HEK293 (cell line): ENCODE results near the gene GDPD5.

Experiments
- CTCF ChIA-PET: fragments of 350-600 bp; formaldehyde crosslinking; extraction: SDS; loops from one replicate; lab custom pipeline; 2021; ENCODE audit warnings: antibody characterized with exemption; lab: Yijun Ruan, JAX
- POLR2A ChIA-PET: fragments of 300-600 bp; formaldehyde crosslinking; extraction: SDS; loops from one replicate; lab custom pipeline; 2020; ENCODE audit warnings: antibody characterized with exemption, inconsistent platforms; lab: Yijun Ruan, JAX
- H3K27ac ChIP-seq: fragments of 200-500 bp; sonication (Bioruptor generic); 2 replicates; pipeline ENCODE4 v1.5.1; 2014; ENCODE audit warnings: low read depth, low read length, control low read depth, inconsistent platforms; ENCODE audit errors: extremely low read depth
- H3K36me3 ChIP-seq, 2 experiments: fragments of 200-500 bp in 1 of 2; sonication (Bioruptor generic) in 1 of 2; 1 replicate in 1 of 2; 2 replicates in 1 of 2; pipeline ENCODE4 v1.5.1; 2014 to 2017; ENCODE audit warnings: inconsistent platforms in 2 of 2, low read length in 2 of 2; ENCODE audit not compliant: control insufficient read depth in 2 of 2, insufficient read depth in 1 of 2
- H3K4me1 ChIP-seq: fragments of 200-500 bp; sonication (Bioruptor generic); 2 replicates; pipeline ENCODE4 v1.5.1; 2014; ENCODE audit warnings: mild to moderate bottlenecking, low read length, inconsistent platforms; ENCODE audit not compliant: control insufficient read depth, insufficient read depth
- H3K4me3 ChIP-seq: 2 replicates; pipeline ENCODE4 v1.5.1; 2011; ENCODE audit warnings: low read depth, mild to moderate bottlenecking, control low read depth, low read length, moderate library complexity
- H3K9me3 ChIP-seq: fragments of 200-500 bp; sonication (Bioruptor generic); 2 replicates; pipeline ENCODE4 v1.5.1; 2014; ENCODE audit warnings: low read depth, low read length, inconsistent platforms; ENCODE audit not compliant: control insufficient read depth, insufficient read depth
- TRIM28 ChIP-seq: IDR thresholded peaks from 2 replicates; pipeline ENCODE4 v1.6.1; 2011; ENCODE audit warnings: low read length, control low read depth, borderline replicate concordance
- ZNF133 ChIP-seq: fragments of 450-650 bp; formaldehyde crosslinking; IDR thresholded peaks from 2 replicates; pipeline ENCODE4 v1.5.1; 2016; ENCODE audit warnings: missing biosample characterization, missing genetic modification characterization
- ZNF341 ChIP-seq: fragments of 450-650 bp; formaldehyde crosslinking; IDR thresholded peaks from 2 replicates; pipeline ENCODE4; 2016; ENCODE audit warnings: low read depth, missing biosample characterization, missing genetic modification characterization
- ZNF585B ChIP-seq: fragments of 450-650 bp; formaldehyde crosslinking; IDR thresholded peaks from 2 replicates; pipeline ENCODE4 v1.5.1; 2016; ENCODE audit warnings: missing biosample characterization, missing genetic modification characterization
- ZNF600 ChIP-seq: fragments of 450-650 bp; formaldehyde crosslinking; IDR thresholded peaks from 2 replicates; pipeline ENCODE4 v1.5.1; 2016; ENCODE audit warnings: missing biosample characterization, missing genetic modification characterization
- ZNF610 ChIP-seq: fragments of 450-650 bp; formaldehyde crosslinking; IDR thresholded peaks from 2 replicates; pipeline ENCODE4 v1.5.1; 2016; ENCODE audit warnings: missing biosample characterization, missing genetic modification characterization, borderline replicate concordance
- ZNF629 ChIP-seq: fragments of 450-650 bp; formaldehyde crosslinking; IDR thresholded peaks from 2 replicates; pipeline ENCODE4 v1.5.1; 2017; ENCODE audit warnings: missing biosample characterization, missing genetic modification characterization
- ZNF654 ChIP-seq: fragments of 450-650 bp; formaldehyde crosslinking; IDR thresholded peaks from 2 replicates; pipeline ENCODE4 v1.5.1; 2016; ENCODE audit warnings: low read depth, missing biosample characterization, missing genetic modification characterization
- ZSCAN16 ChIP-seq: fragments of 450-650 bp; formaldehyde crosslinking; IDR thresholded peaks from 2 replicates; pipeline ENCODE4 v1.5.1; 2016; ENCODE audit warnings: missing biosample characterization, missing genetic modification characterization
- ZSCAN23 ChIP-seq: fragments of 450-650 bp; formaldehyde crosslinking; IDR thresholded peaks from 2 replicates; pipeline ENCODE4 v1.5.1; 2016; ENCODE audit warnings: missing biosample characterization, missing genetic modification characterization
- TF ChIP-seq, protein P1 (sequence below): fragments of 450-650 bp; formaldehyde crosslinking; IDR thresholded peaks from 2 replicates; pipeline ENCODE4 v1.5.1; 2016; ENCODE audit warnings: missing biosample characterization, missing genetic modification characterization, borderline replicate concordance
- TF ChIP-seq, protein P2 (sequence below): fragments of 450-650 bp; IDR thresholded peaks from 2 replicates; pipeline ENCODE4 v1.5.1; 2018; ENCODE audit warnings: missing biosample characterization, mild to moderate bottlenecking, missing genetic modification characterization
- TF ChIP-seq, protein P3 (sequence below): fragments of 450-650 bp; formaldehyde crosslinking; IDR thresholded peaks from 2 replicates; pipeline ENCODE4 v1.5.1; 2016; ENCODE audit warnings: missing biosample characterization, missing genetic modification characterization

Gene GDPD5

DNA sequence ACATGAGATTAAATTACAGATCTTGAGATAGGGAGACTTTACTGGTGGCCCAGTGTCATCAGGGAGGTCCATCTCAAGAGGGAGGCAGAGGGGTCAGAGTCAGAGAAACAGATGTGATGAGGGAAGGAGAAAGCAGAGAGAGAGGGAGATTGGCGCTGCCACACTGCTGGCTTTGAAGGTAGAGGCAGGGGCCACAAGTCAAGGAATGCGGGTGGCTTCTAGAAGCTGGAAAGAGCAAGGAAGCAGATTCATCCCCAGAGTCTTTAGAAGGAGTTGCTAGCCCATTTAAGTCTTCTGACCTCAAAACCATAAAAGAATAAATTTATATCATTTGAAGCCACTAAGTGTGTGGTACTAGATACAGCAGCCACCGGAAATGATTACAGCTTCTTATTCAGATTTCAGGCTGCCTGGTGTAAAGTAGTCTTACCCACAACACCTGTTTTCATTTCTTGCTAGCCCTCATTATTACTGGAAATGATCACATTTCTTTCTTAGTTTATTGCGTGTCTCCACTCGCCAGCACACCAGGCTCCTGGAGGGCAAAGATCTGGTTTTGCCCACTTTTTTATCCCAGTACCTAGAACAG lies 23.7 kb upstream of the GDPD5 start (continued):
- no peak for TF ChIP-seq ZNF585B (tag by site-specific recombination)

DNA sequence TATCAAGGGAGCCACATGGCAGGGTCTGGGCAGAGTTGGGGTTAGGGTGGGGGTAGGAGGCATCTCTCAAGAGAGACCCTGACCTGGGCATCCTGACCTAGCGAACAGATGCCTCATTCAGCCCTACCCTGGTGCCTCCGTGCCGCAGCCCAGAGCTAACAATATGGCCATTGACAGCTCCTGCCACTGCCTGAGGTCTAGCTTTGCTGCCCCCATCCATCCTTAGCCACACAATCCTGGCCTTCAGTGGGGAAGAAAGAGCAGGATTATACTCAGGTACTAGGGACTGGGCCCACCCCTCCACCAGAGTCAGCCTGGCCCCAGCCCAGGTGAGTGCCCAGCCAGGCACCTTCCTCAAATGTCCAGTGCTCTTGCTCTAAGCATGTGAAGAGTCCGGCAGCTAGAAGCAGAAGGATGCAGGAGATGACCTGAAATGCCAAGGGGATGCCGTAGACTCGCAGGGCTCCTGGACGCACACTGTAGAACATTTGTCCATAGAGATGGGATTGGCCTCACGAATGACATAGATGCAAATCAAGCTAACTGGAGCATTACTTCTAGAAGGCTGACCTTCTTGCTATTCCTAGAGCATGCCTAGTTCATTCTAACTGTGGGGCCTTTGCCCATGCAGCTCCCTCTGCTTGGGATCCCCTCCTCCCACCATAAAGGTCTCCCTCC lies 23.0 kb upstream of the GDPD5 start:
- Histone ChIP-seq H3K4me1 (no peaks in the 10 kb centered on the region), H3K4me3 (no peak overlapping the region), H3K36me3 (no peaks in the 10 kb centered on the region), H3K27ac (no peak overlapping the region), H3K9me3 (no peaks in the 10 kb centered on the region)
- ChIA-PET POLR2A (interaction anchor here (0.8 kb wide), 1 partner anchor 27 kb away, joined by 4 read pairs; no protein-coding TSS in a partner anchor), CTCF (interaction anchor here (0.7 to 1.6 kb wide), 8 partner anchors 11 to 254 kb away, joined by 3 to 10 read pairs (median 4); no protein-coding TSS in a partner anchor)
- TF ChIP-seq ZNF133 (tag by site-specific recombination), result no peak
- TF ChIP-seq ZNF341 (tag by site-specific recombination), result no peak
- no peak for TF ChIP-seq ZSCAN23 (tag by site-specific recombination)
- no peak for TF ChIP-seq ZNF600 (tag by site-specific recombination)
- TF ChIP-seq, protein P1, sequence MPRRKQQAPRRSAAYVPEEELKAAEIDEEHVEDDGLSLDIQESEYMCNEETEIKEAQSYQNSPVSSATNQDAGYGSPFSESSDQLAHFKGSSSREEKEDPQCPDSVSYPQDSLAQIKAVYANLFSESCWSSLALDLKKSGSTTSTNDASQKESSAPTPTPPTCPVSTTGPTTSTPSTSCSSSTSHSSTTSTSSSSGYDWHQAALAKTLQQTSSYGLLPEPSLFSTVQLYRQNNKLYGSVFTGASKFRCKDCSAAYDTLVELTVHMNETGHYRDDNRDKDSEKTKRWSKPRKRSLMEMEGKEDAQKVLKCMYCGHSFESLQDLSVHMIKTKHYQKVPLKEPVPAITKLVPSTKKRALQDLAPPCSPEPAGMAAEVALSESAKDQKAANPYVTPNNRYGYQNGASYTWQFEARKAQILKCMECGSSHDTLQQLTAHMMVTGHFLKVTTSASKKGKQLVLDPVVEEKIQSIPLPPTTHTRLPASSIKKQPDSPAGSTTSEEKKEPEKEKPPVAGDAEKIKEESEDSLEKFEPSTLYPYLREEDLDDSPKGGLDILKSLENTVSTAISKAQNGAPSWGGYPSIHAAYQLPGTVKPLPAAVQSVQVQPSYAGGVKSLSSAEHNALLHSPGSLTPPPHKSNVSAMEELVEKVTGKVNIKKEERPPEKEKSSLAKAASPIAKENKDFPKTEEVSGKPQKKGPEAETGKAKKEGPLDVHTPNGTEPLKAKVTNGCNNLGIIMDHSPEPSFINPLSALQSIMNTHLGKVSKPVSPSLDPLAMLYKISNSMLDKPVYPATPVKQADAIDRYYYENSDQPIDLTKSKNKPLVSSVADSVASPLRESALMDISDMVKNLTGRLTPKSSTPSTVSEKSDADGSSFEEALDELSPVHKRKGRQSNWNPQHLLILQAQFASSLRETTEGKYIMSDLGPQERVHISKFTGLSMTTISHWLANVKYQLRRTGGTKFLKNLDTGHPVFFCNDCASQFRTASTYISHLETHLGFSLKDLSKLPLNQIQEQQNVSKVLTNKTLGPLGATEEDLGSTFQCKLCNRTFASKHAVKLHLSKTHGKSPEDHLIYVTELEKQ (tag by site-specific recombination), result no peak
- TF ChIP-seq, protein P2, sequence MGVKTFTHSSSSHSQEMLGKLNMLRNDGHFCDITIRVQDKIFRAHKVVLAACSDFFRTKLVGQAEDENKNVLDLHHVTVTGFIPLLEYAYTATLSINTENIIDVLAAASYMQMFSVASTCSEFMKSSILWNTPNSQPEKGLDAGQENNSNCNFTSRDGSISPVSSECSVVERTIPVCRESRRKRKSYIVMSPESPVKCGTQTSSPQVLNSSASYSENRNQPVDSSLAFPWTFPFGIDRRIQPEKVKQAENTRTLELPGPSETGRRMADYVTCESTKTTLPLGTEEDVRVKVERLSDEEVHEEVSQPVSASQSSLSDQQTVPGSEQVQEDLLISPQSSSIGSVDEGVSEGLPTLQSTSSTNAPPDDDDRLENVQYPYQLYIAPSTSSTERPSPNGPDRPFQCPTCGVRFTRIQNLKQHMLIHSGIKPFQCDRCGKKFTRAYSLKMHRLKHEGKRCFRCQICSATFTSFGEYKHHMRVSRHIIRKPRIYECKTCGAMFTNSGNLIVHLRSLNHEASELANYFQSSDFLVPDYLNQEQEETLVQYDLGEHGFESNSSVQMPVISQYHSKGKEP (tag by site-specific recombination), result no peak
- TF ChIP-seq ZNF610 (tag by site-specific recombination), result no peak

DNA sequence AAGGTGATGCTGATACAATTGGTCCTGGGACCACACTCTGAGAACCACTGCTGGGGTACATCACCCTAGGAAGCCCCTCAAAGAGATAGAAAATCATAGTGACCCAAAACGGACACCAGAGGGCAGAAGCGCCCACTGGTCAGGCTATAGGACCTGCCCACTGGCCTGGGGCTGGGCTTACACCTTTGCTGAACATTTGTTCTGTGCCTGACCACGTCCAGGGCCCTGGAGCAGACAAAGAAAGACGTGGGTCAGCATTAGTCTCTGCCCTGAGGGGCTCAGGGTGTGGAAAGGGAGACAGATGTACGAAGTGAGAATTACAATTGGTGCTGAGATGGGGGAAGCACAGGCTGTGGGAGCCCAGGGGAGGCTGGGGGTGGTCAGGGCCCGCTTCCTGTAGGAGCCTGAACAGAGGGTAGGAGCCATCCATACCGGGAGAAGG lies 21.9 kb upstream of the GDPD5 start:
- Histone ChIP-seq H3K36me3 (no peaks in the 10 kb centered on the region), H3K9me3 (no peaks in the 10 kb centered on the region), H3K4me1 (no peaks in the 10 kb centered on the region), H3K27ac (no peak overlapping the region), H3K4me3 (no peak overlapping the region)
- TF ChIP-seq ZSCAN16 (tag by site-specific recombination) (no peak), TRIM28 (no peak), ZNF654 (tag by site-specific recombination) (peak; percentile 63), ZNF629 (tag by site-specific recombination) (no peak)
- TF ChIP-seq, protein P3, sequence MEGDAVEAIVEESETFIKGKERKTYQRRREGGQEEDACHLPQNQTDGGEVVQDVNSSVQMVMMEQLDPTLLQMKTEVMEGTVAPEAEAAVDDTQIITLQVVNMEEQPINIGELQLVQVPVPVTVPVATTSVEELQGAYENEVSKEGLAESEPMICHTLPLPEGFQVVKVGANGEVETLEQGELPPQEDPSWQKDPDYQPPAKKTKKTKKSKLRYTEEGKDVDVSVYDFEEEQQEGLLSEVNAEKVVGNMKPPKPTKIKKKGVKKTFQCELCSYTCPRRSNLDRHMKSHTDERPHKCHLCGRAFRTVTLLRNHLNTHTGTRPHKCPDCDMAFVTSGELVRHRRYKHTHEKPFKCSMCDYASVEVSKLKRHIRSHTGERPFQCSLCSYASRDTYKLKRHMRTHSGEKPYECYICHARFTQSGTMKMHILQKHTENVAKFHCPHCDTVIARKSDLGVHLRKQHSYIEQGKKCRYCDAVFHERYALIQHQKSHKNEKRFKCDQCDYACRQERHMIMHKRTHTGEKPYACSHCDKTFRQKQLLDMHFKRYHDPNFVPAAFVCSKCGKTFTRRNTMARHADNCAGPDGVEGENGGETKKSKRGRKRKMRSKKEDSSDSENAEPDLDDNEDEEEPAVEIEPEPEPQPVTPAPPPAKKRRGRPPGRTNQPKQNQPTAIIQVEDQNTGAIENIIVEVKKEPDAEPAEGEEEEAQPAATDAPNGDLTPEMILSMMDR (tag by site-specific recombination), result peak; percentile 63
- POLR2A ChIA-PET, result no interaction called here
- CTCF ChIA-PET, result interaction anchor here (0.6 to 2.3 kb wide), 15 partner anchors 12 to 1069 kb away, joined by 3 to 29 read pairs (median 4); no protein-coding TSS in a partner anchor
